GM19397 (cell line): ENCODE measurements around the gene CA5A.
"Not testable (repeated sequence)": the region's sequence is repeated elsewhere in the genome, so short reads cannot be mapped to it uniquely, and the experiment has no call there.

Experiments
- ATAC-seq: cut with Tn5 transposase; IDR thresholded peaks from one replicate; pipeline ENCODE4 v1.9.1; 2021; ENCODE audit warnings: mild to moderate bottlenecking, moderate library complexity; ENCODE audit not compliant: unreplicated experiment

Gene CA5A

DNA sequence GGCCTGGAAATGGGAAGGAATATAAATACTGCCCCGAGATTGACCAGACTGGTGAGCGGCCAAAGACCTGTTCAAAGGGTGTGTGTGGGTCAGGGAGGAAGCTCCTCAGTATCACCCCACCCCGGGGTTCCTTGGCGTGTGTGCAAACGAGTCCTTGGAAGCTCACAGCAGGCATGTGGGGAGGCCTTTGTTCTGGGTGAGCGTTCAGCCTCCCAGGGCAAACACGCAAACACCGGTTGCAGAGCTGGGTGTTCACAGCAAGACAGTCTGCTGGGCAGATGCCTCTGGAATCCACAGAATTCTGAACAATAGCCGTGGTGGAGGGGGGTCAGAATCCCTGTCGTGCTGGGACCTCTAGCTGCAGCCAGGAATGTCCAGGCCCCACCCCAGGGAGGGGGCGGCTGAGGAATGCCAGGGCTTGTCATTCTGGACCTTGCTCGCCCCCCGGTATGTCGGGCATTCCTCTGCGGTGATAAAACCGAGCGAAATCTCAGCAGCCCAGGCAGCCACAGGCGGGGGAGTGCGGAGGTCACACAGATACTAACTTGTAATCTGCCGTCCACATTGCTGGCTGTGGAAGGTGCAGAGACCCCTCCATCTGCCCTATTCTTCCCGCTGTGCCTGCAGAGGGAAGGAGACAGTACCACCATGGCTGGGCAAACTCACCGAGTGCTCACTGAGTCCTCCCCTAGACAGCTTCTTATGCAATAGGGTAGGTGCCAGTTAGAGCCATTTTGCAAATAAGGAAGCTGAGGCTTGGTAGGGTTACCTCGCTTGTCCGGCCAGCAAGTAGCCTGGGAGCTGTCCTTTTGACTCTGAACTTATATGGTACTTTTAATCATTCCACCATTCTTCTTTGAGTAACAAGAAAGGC lies 65.7 kb downstream of the CA5A start:
- ATAC-seq, result not testable (repeated sequence)

DNA sequence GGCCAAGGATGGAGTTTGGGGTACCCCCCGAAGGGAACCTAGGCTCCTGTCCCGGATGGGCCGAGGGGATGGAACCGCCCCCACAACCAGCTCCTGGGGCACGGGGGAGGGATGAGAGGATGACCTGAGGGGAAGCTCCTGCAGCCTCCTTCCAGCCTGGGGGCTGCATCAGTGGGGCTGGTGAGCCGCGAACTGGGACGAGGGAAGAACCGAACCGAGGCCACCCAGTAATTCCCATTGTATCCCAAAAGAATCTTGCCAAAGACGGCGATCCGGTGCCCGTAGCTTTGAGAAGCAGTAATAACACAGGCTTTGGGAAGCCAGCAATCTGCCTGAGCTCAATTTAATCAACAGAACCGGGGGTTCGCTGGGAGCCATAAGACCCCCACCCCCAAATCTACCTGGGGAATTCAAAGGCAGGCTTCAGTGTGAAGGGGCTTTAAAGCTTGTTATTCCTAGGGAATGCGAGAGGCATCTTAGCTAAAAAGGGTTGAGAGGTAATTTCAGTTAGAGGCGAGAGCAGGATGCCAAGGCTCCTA lies 66.4 kb downstream of the CA5A start:
- not testable (repeated sequence) for ATAC-seq

DNA sequence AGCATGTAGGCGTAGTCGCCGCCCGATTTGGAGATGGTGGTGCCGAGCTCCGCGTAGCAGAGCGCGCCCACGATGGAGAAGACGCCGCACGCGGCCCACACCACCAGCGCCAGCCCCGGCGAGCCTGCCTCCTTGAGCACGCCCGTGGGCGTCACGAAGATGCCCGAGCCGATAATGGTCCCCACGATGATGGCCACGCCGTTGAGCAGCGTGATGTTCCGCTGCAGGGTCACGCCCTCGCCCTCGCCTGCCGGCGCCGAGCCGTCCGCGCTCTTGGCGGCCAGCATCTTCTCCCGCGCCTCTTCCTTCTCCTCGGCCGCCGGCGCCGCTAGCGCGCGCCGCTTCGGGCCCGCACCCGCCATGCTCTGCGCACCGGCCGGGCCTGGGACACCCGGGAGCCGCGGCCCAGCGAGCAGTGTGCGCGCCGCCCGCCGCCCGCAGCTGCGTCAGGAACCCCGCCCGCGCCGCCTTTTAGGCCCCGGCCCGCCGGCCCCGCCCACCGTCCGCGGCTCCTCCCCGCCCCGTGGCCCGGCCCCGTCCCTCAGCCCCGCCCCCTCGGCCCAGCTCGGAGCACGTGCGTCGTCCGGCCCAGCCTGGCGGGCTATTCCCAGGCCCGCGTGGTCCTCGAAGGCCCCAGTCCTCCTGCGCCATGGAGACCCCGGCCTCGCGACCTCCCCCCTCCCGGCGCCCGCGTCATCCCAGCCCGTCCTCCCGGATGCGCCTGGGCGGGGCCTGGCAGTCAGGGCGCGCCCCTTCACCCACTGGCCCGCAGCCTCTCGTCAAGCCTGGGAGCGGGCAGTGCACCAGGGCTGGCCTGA lies 67.1 kb downstream of the CA5A start, which contains the start of gene SLC7A5:
Gene SLC7A5, minus strand, starts transcription at position 447 of the 818 bp plus-strand sequence. Its CDS starts 85 bp downstream, at position 362.
- peak; percentile 67 for ATAC-seq

DNA sequence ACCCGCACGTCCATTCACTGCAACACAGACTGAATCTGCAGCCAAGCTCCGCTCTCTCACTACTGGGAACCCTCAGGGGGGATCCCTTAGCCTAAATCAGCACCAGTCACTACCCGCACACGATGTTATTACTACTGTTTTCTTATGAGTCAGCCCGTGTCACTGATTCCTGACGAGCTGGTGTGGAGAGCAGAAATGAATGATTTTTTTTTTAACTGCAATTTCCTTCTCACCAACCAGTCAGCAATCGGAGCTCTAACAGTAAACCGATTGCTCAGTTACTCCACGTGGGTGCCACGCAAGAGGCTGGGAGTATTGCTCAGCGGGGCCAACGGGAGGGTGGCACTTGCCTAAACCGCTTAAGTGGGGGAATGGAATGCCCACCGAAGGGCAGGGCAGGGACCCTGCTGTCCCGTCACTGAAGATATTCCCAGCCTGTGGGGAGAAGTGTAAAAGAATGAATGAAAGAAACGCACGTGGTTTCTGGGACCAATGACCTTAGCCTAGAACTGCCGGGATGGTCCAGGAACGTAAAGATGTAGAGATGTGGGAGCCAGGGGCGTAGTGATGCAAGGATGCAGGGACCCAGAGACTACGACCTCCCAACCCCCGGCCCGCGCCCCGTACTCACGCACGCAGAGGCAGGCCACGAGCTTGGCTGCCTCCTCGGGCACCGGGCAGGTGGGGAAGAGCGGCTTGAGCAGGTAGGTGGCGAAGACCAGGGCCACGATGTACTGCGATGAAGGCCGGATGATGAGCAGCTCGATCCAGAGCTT lies 67.9 kb downstream of the CA5A start:
- ATAC-seq, result not testable (repeated sequence)

DNA sequence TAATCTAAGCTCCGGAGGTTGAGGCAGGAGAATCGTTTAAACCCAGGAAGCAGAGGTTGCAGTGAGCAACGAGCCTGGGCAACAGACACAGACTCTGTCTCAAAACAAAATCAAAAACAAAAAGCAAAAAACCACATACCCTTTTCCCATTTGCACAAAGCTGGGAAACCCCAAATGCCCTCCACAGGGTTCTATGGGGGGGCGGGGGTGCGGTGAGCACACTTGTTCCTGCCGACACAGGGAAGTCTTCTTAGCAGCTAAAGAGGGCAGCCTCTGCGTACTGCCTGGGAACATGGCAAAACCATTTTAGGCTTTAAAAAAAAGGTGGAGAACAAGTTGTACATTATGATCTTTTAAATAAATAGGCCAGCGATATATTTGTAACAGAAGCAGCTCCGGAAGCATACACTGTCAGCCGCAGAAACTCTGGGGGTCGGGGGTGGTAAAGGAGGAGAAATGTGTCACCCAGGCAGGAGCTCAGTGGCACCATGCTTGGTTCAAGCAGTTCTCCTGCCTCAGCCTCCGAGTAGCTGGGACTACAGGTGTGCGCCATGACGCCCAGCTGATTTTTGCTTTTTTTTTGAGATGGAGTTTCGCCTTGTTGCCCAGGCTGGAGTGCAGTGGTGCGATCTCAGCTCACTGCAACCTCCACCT lies 70.3 kb downstream of the CA5A start:
- not testable (repeated sequence) for ATAC-seq

DNA sequence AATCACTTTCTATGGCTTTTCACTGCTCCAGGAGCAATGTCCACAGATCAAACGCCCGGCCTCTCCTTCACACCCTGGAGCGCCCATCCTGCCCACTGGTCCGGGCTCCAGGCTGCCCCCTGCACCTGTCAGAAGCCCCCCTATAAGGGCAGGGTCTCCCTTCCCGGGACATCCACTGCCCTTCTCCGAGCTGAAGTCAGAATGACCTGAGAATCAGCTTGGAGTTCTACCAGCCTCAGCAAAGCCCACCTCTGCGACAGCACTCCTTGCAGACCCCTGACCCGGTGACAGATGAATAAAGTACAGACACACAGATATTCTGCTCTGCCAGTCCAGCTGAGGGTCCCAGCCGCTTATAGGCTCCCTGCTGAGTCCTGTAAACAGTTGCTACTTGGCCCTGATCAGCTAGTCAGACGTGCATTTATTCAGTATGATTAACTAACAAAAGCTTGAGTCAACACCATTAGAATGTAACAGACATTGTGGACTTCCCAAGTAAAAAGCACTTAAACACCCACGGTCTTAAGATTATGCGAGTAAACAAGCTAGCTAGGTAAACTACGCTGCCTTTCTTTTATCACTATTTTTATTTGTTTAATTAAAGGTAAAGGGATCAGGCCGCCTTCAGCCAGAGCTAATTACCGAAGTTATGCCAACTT lies 71.9 kb downstream of the CA5A start:
- ATAC-seq, result no peak

DNA sequence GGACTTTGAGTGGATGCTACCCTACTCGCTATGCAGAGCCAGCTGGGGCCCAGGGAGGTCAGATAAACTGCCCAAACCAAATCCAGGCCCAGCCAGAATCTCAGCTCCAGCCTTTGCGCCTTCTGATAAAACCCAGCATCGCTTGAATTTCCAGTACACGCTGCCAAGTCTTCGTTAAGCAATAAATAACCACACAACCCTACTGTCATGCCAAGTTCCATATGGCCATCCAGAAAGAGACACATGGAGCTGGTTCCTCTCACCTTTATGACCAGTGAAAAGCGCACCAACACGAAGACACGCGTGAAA lies 73.0 kb downstream of the CA5A start:
- not testable (repeated sequence) for ATAC-seq

DNA sequence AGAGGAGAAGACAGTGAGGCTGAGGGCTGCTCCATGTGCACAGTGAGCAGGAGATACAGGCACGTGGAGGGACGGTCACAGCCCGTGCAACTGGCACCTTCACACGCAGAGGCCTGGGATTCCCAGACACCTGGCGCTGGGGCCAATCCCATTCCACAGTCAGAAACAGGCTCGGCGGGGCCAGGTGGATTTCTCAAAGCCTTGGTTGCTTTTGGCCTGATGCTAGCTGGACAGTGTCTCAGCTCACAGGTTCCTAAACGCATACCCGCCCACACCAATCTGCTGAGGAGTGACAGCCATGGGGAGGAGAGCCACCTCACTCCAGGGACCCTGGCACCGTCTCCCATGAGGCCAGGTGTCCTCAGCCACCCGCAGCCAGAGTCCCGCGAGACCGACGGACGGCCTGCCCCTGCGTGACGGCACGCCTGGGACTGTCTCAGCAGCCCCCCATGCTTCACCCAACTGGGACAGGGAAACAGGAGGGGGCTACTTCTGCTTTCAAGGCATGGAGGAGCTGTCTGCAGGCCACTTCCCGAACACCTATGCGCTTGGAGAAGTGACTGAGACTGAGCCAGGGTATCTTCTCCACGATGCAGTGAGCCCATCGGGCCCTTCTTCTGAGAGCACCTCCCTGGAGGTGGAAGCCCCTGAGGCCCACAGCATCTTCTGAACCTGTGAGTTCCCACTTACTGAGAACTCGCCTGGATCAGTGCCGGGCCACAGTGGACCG lies 73.6 kb downstream of the CA5A start:
- ATAC-seq, result not testable (repeated sequence)

DNA sequence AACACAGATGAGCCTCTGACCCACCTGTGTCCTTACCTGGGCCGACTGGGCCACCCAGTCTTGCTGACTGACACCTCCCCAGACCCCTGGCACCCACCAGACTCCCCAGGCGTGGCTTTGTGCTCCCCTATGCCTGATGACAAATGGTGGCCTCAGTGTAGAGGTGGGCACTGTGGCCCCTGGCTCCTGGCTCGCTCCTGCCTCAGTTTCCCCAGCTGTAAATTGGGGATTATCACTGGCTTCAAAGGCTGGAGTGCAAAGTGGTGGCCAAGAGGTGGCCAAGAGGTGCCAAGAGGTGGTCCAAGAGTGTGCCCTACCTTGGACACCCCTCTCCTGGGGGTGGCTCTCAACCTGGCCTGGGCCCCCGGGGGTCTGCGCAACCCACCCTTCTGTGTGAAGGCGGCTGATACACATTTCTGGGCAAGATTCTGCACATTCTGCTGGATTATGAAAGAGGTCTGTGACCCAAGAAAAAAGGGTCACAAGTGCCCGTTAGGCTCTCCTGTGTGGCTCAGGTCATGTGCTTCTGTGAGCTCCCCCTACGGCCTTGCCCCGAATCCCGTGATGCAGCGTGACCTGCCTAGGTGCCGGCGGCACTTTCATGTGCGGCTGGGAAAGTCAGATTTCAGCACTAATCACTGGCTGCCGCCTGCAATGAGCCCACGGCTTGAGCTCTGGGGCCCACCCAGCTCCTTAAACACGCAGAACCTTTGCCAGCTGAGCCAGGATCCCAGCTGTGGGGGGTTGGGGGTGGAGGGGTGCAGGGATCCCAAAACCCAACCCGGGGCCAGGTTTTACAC lies 74.8 kb downstream of the CA5A start:
- not testable (repeated sequence) for ATAC-seq

DNA sequence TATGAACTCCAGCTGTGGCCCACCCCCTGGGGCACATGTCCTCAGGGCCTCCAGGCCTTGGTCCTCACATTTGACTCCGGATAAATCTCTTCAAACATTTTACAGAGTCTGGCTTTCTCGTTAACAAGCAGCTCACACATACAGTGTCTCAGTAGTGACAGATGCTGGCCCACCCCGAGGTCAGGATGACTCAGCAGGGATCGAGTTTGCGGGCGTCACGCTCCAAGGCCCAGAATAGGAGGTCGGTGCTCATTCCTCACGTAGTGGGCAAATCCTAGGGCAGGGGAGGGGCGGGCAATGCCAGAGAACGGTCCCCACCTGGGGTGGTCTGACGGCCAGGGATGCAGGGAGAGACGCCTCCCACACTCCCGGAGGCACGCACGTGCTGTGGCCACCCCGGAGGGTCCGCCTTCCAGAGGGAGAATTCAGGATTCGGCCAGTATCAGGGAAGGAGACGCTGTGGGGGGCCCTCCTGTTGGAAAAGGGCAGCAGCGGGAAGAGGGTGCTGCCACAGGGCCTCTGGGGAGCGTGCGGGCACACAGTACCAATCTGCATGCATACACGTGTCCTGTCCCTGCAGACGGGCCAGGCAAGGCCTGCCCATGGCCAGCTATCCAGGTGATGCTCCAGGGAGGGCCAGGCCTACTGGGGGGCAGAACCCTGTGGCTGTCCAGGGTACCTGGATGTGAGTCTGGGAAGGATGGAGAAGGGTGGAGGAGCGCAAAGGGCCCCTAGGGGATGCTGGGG lies 75.6 kb downstream of the CA5A start:
- no peak for ATAC-seq

DNA sequence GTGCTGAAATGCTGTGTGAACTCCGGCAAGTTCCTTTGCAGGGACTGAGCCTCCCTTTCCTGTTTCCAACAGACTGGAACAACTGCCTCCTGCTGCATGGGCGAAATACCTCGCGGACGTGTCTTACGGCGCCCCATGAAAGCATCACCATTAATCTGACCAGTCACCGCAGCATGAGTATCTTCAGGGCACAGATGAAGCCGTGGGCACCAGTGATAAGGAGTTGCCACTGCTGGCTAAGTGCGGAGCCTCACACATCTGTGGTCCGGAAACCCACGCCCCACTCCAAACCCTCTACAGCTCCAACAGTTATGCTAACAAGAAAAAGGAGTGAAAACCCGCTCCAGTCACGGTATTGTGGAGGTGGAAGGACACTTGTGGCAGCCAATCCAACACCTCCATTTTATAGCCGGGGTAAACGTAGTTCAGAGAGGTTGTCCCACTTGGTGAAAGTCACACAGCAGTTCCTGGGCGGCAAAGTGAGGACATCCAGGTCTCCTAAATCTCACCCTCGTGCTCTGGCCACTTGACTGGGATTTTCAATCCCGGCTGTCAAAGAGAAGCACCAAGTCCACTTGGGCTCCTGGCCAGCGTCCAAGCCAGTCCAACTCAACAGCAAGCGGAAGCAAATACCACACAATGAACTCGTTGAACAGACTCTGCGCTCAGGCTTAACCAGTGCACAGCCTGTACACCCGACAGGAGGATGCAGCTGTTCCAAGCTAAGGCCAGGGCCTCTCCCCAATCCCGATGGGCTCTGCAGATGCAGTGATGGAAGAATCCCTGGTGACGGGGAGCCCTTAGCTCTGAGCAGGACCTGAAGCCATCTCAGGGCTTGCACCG lies 78.0 kb downstream of the CA5A start:
- ATAC-seq, result not testable (repeated sequence)

DNA sequence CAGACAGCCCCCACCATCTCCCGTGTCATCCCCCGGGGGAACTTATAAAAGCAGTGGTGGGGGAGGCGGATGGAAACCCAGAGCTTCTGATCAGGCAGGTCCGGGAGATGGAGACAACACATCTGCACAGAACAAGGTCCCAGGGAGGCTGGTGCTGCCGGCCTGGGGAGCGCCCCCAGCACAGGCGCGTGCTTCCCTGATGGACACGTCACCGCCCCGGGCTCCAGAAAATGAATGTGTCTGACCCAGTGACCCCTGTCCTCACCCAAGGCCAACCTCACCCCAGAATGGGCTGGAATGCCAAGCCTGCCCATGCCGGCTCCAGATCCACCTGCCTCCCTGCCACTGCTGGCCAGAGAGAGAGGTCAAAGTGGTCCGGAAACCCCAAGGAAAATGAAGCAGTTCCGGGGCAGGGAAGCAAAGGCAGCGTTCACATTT lies 79.5 kb downstream of the CA5A start:
- ATAC-seq, result no peak

DNA sequence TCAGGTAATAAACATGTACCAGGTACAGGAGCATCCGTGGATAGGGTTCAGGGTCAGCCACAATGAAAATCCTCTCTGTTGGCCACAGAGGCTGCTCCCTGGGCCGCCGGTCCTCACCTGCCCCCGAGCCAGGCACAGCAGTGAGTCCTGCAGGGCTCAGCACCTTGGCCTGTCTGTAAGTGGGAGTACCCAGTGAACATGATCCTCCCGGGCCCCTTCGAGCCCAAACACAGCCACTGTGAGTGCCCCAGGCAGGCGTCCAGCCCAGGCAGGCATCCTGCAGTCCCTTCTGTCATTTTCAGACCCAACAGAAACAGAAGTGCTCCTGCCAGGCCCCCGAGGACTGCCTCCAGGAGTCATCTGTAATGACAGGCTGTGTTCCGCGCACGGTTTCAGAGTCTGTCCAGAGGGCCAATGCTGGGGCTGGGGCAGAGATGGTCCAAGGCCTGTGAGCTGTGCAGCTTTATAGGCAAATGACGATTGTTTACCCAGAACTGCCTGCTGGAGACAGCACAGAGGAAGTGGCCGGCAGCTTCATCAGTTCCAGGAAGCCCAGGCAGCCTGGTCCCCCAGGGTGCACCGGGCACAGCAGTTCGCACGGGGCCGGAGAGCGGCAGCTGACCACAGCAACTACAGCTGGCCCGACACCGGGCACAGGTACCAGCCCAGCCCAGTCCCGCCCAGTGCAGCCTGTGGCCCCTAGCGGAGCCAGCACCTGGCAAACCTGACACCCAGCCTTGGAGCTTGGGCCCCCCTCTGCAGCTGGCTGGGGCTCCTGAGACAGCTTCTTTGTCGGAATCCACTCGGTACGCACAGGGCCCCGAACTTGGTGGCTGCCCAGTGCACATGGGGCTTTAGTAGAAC lies 80.2 kb downstream of the CA5A start:
- ATAC-seq, result no peak

DNA sequence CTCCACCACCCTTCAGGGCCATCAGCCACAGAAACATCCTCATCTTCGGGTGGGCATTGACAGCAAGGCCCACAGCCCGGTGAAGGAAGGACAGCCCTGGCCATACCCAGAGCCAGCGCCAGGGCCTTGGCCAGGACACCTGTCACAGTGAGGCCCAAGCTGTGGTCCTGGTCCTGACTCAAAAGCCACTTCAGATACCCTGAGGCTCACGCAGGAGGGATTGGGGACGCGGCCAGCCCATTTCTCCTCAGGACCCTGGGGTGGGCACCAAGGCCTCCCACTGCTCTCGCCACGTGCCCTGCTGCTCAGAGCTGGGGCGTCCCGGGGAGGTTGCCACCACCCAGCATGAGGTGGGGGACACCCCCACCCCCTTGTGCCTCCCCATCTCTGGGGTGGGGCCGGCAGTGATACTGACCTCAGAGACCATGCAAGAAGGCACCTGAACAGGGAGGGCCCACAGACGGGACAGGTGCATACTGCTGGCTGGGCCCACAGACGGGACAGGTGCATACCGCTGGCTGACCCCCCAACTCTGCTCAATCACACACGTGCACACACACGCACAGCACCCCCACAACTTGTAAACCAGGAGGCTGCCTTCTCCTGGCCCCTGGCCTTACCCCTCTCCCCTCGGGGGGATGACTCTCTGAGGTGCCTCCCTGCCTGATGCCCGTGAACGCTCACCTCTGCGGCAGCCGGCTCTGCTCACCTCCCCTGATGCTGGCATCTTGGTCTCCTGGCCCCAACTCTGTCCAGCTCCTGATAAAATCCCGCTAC lies 81.2 kb downstream of the CA5A start:
- ATAC-seq, result no peak
